ENCODE measurements around the gene TRAF4.
A peak's percentile ranks its signal among the peaks of the same experiment; 100 is the strongest.

The TRAF4 gene

GRCh38 chr17:28758411-28759121 is 14.8 kb downstream of the TRAF4 start:
- TF ChIP-seq CTCF (IDR thresholded peaks at IDR 0.05; ENCODE audit: borderline replicate concordance, insufficient read depth, low read depth, low read length): no peak
- no peak overlapping the region for H3K4me3 ChIP-seq (ENCODE audit: low read depth, low read length)

- no peak overlapping the region for H3K4me3 ChIP-seq (ENCODE audit: low read depth, low read length)
- TF ChIP-seq CTCF (IDR thresholded peaks at IDR 0.05; ENCODE audit: borderline replicate concordance, insufficient read depth, low read depth, low read length): no peak
Observed at GRCh38 chr17:28759256-28759865, 15.6 kb downstream of the TRAF4 start.

GRCh38 chr17:28760601-28761562 is 17.1 kb downstream of the TRAF4 start:
- TF ChIP-seq CTCF (IDR thresholded peaks at IDR 0.05; ENCODE audit: borderline replicate concordance, insufficient read depth, low read depth, low read length): no peak
- no peak overlapping the region for H3K4me3 ChIP-seq (ENCODE audit: low read depth, low read length)

GRCh38 chr17:28763137-28763799 is 19.5 kb downstream of the TRAF4 start:
- TF ChIP-seq CTCF (IDR thresholded peaks at IDR 0.05; ENCODE audit: borderline replicate concordance, insufficient read depth, low read depth, low read length): no peak

GRCh38 chr17:28763804-28764266 is 20.0 kb downstream of the TRAF4 start:
- peak; percentile 74 for TF ChIP-seq CTCF (IDR thresholded peaks at IDR 0.05; ENCODE audit: borderline replicate concordance, insufficient read depth, low read depth, low read length)
- no peak overlapping the region for H3K4me3 ChIP-seq (ENCODE audit: low read depth, low read length)

More at GRCh38 chr17:28763137-28763799, 19.5 kb downstream of the TRAF4 start:
- H3K4me3 ChIP-seq (ENCODE audit: low read depth, low read length): no peak overlapping the region

GRCh38 chr17:28765038-28765437 is 21.2 kb downstream of the TRAF4 start:
- H3K4me3 ChIP-seq (ENCODE audit: low read depth, low read length): no peak overlapping the region
- TF ChIP-seq CTCF (IDR thresholded peaks at IDR 0.05; ENCODE audit: borderline replicate concordance, insufficient read depth, low read depth, low read length): no peak
